ENCODE measurements around the gene ZP2.
"Not testable (repeated sequence)": the region's sequence is repeated elsewhere in the genome, so short reads cannot be mapped to it uniquely, and the experiment has no call there.

Gene ZP2

GRCh38 chr16:21169249-21169981, 42.0 kb downstream of the ZP2 start:
- no peak for DNase-seq

DNA sequence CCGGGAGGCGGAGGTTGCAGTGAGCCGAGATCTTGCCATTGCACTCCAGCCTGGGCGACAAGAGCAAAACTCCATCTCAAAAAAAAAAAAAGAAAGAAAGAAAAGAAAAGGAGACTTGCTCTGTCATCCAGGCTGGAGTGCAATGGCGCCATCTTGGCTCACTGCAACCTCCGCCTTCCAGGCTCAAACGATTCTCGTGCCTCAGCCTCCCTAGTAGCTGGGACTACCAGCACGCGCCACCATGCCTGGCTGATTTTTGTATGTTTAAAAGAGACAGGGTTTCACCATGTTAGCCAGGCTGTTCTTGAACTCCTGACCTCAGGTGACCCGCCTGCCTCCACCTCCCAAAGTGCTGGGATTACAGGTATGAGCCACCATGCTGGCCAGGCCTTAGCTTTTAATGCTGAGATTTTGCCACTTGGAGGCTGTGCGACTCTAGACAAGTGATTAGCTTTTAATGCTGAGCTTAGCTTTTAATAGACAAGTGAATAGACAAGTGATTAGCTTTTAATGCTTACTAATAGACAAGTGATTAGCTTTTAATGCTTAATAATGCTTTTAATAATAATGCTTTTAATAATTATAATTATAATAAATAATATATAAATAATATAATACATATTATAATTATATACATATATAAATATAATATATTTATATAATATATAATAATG, 43.3 kb downstream of the ZP2 start:
- no peak for DNase-seq

GRCh38 chr16:21167360-21167759, 44.0 kb downstream of the ZP2 start:
- DNase-seq = no peak

GRCh38 chr16:21166561-21166961, 44.8 kb downstream of the ZP2 start:
- DNase-seq = no peak

GRCh38 chr16:21164521-21165168, 46.7 kb downstream of the ZP2 start:
- no peak for DNase-seq

DNA sequence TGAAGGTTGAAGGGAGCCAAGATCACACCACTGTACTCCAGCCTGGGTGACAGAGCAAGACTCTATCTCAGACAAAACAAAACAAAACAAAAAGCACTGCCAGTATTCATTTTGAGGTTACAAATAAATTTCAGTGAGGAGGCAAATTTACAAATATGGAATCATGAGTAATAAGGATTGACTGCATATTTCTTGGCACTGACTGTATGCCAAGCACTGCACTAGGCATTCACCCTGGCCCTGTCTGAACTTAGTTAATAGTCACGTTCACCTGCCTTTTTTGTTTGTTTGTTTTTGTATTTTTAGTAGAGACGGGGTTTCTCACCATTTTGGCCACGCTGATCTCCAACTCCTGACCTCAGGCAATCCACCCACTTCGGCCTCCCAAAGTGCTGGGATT, 47.8 kb downstream of the ZP2 start:
- no peak for DNase-seq

DNA sequence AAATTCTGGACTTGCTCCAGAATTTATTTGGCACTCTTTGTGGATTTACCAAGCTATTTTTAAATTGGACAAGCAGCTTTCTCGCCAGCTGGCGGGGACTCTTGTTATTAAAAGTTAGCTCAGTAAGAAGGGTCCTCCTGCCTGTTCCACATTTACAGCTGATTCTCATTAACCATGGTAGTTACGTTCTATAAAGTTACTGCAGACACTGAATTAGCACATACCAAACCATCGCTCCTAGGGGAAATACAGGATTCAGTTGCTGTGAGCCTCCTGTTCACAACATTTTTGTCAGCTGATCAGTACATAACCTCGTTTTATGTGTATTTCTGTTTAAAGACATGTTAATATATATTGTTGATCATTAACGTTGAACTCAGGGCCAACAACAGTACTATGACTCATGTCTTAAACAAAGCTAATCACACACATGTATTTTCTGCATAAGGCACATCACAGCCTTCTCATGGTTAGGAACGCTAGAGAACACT, 48.7 kb downstream of the ZP2 start:
- no peak for DNase-seq

DNA sequence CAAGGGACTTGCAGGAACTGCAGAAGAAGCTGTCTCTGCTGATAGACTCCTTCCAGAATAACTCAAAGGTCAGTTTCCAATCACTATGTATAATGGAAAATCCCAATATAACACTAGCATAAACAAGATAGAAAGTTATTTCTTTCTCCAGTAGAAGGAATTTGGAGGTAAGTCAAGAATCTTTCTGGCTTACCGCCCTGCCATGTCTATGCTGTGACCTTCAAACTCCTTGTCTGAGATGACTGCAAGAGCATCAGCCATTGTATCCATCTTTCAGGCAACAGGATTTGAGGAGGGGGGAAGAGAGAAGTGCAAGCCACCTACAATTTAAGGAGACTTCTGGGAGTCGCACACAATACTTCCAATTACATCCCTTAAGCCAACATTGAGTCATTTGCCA, 50.2 kb downstream of the ZP2 start:
- no peak for DNase-seq

- no peak for DNase-seq
Measured at GRCh38 chr16:21160276-21160675, 51.1 kb downstream of the ZP2 start.

DNA sequence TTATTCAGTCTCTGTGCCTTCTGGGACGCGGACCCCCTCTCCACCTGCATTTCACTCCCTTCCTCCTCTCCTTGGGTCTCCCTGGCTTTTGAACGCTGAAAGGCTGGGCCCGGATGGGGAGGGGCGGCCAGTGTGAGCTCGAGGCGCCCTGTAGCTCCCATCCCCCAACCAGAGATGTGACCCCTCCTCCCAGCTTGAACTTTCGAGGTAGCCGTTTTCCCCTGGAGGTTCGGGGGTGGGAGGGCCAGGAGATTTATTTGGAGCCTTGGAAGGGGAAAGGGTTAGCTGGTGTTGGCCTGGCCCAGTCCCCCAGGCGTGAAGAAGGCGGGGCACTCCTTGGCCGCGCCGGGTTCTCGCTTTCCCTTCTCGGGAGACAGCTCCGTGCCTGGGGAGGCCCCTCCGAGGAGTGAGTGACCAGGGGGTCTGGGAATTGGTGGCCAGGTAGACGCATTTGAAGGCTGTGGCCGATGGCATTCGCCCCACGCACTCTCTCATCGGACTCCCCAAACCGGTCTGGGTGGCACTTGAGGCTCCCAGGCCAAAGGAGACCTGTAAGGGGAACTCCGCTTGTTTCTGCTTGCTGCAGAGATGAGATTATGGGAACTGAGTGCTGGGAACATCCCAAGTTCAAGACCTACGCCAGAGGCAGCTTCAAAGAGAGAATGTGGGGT, 52.0 kb downstream of the ZP2 start:
- no peak for DNase-seq

DNA sequence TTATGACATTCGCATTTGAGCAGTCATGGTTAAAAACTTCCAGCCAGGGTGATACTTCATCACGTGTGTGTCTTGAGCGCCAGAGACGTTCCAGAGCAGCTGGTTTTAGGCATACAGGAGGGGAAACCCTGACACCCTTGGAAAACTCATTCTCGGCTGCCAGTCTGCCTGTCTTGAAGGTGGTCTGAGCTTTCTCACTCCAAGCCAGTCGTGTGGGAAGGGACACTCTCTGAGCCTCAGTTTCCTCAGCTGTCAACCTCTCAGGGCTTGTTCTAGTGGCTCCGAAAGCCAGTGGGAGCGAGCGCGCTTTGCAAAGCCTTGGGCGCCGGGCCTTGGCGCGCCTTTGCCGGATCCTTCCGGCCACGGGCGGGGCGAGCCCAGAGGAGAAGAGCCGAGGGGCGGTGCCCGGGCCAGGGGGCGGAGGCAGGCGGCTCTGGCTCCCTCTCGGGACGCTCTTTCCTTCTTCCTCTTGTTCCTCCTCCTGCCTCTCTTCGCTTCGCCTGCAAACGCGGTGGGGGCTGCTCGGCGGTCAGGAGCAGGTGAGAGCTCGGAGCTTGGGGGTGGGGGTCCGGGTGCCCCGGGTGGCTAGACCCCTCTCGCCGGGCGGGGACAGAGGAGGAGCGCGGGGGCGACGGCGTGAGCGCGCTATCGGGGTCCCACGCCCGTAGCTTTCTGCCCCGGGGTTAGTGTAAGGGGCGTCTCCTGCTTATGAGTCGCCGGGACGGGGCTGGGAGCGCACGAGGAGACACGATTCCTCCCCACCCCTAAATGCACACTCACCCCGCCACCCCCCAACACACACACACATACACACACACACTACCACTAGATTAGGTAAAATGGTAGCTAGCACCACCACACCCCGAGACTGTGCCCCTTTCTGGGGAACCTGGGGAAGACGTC, 52.9 kb downstream of the ZP2 start, which contains the start of gene LDAF1:
LDAF1 (plus strand) TSS at position 467 of the 903 bp plus-strand sequence. CDS start 2,509 bp downstream, outside the sequence.
- DNase-seq = peak; percentile 55

DNA sequence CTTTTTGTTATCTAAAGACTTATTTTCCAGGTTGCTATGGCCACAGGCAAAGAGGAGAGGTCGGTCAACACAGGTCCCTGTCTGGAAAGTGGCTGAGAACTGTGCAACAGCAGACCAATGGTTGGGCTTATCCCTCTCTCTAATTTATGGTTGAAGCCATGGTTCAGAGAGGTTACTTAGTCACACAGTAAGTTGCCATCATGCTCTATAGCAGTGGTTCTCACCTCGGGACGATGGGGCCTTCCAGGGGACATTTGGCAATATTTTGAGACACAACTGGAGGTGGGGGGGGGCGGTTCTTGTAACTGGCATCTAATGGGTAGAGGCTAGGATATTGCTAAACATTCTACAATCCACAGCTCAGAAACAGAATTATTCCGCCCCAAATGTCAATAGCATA, 53.7 kb downstream of the ZP2 start:
- no peak for DNase-seq

DNA sequence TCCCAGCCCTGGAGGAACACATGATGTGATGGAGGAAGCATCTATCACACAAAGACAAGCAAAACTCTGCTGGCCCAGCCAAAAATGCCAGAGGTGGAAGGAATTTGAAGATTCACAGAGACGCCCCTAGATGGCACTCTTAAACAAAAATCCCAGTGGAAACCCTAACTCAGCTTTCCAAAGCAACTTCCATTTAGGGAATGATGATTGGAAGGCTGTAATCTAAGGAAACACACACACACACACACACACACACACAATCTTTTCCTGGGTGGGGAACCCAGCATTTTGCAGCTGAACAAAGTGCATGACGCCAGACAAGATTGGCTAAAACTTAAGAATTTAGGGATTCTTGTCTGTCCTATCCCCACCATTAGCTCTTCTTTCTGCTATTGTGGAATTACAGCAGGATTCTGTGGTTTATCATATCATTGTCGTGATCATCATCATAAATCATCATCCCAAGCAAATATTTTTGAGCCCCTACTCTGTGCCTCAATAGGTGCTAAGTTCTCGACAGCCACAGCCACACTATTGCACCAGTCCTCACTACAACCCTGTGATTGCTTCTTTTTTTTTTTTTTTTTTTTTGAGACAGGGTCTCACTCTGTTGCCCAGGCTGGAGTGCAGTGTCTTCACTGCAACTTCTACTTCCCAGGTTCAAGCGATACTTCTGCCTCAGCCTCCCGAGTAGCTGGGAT, 54.5 kb downstream of the ZP2 start:
- peak; percentile 71 for DNase-seq

DNA sequence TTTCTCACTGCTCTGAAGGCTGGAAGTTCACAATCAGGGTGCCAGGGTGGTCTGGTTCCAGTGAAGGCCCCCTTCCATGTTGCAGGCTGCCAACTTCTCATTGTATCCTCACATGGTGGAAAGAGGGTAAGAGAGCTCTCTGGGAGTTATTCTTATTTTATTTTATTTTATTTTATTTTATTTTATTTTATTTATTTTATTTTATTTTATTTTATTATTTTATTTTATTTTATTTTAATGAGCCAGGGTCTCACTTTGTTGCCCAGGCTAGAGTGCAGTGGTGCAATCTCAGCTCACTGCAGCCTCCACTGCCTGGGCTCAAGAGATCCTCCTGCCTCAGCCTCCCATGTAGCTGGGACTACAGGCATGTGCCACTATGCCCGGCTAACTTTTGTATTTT, 55.4 kb downstream of the ZP2 start:
- DNase-seq = not testable (repeated sequence)

- not testable (repeated sequence) for DNase-seq
Measured at GRCh38 chr16:21153124-21153729, 58.1 kb downstream of the ZP2 start.

- not testable (repeated sequence) for DNase-seq
Measured at GRCh38 chr16:21152160-21153030, 59.0 kb downstream of the ZP2 start.

DNA sequence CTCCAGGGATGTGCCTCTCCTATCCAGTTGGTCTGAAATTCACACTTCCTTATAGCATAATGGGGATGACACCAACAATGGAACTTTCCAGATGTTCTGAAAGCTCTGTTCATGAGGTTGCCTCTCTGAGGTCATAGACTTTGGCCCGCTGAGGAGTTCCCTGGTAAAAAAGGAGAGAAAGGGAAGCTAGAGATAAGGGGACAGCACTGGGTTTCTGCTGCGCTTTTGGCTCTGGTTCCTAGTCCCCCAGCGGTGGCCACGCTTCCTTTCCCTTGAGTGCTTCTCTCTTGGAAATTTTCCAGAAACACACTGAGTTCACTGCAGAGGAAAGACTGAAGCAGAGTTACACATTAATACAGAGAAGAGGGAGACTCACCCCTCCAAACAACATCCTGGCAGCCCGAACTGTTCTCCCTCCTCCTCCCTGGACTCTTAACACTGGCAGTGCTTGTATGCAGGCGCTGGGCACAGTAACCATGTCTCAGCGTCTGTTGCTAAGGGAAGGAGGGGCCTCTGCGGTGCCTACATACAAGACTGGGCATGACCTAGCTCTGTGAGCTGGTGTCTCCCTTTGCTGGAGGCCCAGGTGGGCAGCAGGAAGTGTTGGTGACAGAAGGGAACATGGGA, 60.9 kb downstream of the ZP2 start, which contains the start of gene DNAH3:
DNAH3 (minus strand) TSS at position 472 of the 627 bp plus-strand sequence. CDS start 527 bp downstream, outside the sequence.
- DNase-seq = no peak

Measured in NCI-H774 (cell line).